ENCODE measurements around the gene PPP1R16B.

The PPP1R16B gene

DNA sequence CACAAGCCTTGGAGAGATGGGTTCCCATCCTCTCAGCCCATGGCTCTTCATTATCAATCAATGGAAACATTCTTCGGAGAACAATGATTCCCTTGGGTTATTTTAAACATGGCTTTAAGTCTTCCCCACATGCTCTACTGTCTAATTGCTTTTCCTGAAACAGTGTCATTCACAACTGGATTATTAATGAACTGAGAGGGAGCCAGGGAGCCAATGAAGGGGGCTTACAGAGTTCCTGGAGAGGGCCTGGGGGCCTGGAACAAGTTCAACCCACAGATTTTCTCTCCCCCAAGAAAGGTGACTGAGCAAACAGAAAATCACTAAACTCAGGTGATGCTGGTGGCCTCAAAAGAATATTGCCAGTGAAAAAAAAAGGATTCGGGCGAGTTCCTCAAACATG is 1.3 kb upstream of the PPP1R16B start:
- no peak for DNase-seq (ENCODE audit: low spot score)
- TF ChIP-seq, protein P1, sequence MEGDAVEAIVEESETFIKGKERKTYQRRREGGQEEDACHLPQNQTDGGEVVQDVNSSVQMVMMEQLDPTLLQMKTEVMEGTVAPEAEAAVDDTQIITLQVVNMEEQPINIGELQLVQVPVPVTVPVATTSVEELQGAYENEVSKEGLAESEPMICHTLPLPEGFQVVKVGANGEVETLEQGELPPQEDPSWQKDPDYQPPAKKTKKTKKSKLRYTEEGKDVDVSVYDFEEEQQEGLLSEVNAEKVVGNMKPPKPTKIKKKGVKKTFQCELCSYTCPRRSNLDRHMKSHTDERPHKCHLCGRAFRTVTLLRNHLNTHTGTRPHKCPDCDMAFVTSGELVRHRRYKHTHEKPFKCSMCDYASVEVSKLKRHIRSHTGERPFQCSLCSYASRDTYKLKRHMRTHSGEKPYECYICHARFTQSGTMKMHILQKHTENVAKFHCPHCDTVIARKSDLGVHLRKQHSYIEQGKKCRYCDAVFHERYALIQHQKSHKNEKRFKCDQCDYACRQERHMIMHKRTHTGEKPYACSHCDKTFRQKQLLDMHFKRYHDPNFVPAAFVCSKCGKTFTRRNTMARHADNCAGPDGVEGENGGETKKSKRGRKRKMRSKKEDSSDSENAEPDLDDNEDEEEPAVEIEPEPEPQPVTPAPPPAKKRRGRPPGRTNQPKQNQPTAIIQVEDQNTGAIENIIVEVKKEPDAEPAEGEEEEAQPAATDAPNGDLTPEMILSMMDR (IDR thresholded peaks at IDR 0.05; ENCODE audit: borderline replicate concordance, control extremely low read depth, extremely low read depth, insufficient read depth, missing control alignments) = no peak
- in situ Hi-C loops (cut with MboI; ENCODE audit: low sequenced_read_pairs, unreplicated experiment) = no loop called here

DNA sequence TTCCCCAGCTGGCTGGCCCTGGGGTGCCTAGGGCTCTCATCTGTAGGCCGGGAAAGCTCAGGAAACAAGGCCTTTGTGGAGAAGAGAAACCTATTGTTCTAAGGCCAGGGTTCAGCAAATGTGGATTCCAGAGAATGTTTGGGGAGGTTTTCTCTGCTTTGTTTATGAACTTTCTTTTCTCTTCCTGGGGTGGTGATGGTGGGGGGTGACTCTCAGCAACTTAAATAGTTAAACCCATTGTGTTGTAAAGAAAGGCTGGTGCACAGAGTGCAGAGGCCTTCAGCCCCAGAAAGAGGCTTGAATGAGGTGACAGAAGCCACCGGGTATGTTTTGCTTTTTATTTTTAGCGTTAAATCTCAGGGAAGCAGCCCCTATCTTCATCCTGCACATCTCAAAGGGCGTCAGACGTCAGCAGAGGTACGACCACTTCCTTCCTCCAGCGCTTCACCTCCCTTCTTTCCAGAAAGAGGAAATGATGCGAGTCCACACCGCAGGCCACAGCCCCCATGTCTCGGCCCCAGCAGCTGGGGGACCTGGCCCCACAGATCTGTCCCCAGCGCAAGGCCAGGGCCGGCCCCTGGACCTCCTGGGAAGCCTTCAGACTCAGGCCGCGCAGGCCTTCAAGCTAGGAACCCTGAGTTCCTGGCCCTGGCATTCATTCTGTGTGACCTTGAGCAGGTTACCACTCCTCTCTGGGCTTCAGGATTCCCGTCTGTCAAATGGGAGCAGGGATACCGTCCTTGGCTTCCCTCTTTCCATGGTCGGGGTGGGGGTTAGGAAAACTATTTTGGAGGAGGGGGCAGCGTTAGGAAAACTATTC is 605 bp upstream of the PPP1R16B start:
- TF ChIP-seq, protein P1 (IDR thresholded peaks at IDR 0.05; ENCODE audit: borderline replicate concordance, control extremely low read depth, extremely low read depth, insufficient read depth, missing control alignments) = no peak
- DNase-seq (ENCODE audit: low spot score) = peak; percentile 74
- in situ Hi-C loops (cut with MboI; ENCODE audit: low sequenced_read_pairs, unreplicated experiment) = no loop called here

DNA sequence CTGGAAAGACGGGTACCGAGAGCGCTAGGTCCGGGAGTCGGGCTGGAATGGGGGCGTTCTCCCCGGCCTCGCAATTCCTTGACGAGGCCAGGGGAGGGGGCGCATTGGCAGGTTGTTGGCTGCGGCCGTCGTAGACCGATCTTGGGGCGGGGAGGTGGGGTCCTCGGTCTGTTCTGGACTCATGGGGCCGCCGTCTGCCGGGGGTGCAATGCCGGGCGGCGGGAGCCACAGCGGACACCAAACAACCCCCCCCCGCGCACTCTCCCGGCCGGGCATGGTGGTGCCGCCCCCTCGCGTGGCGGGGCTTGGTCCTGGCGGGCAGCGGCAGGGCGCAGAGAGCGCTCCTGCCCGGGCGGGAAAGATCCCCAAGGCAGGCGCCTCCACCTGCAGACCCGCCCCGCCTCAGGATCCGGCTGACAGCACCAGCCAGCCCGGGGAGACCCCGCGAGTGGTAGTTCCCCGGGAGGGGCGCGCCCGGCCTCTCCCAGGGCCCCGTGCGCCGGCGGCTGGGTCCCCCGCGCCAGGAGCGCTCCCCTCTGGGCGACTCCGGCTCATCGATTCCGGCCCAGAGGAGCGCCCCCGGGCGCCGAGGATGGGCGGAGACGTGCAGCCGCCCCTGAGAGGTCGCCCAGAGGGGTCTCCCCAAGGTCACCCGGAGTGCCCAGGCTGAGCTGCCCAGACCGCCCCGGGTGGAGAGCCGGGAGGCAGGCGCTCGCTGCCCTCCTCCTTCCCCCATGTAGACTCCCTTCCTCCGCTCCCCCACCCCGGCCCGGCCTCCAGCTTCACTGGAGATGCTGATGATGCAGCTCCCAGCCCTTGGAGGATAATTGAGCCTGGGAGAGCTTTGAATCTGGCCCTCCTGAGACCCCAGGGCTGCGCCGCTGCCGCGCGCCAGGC is 709 bp downstream of the PPP1R16B start:
- in situ Hi-C loops (cut with MboI; ENCODE audit: low sequenced_read_pairs, unreplicated experiment) = no loop called here
- TF ChIP-seq, protein P1 (IDR thresholded peaks at IDR 0.05; ENCODE audit: borderline replicate concordance, control extremely low read depth, extremely low read depth, insufficient read depth, missing control alignments) = peak; percentile 43
- DNase-seq (ENCODE audit: low spot score) = peak; percentile 61

DNA sequence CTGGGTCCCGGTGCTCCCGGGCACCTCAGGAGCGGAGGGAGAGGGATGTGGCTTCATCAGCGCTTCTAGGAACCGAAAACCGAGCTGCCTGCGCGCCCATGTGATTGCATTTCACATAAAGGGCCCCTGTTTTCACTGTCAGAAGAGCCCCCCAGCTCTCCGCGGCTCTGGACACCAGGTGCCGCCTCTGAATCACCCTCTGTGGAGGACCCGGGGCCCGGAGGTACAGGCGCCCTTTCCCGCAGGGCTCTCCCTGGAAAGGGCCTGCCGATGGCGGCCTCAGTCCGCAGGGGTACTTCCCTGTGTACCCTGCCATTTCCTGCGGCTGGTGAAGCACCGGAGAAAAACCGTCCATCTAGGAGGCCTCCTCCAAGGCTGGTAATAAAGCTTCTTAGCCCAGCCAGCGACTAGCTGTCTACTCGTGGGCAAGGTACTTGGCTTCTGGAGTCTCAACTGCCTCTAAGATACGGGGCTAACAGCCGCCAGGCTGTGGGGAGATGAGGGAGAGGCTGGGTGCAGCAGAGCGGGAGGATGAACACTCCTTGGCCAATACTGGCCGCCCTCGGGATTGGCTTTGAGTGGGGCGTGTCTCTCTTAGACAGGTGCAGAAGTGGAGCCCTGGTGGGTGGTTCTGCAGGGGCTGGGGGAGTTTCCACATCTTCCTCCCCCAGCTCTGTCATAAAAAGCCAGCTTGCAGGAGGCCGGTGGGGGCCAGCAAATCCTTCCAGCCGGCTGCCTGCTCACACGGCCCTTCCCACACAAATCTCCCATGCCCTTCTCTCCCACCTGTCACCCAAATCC is 1.6 kb downstream of the PPP1R16B start:
- in situ Hi-C loops (cut with MboI; ENCODE audit: low sequenced_read_pairs, unreplicated experiment) = no loop called here
- TF ChIP-seq, protein P1 (IDR thresholded peaks at IDR 0.05; ENCODE audit: borderline replicate concordance, control extremely low read depth, extremely low read depth, insufficient read depth, missing control alignments) = no peak
- DNase-seq (ENCODE audit: low spot score) = peak; percentile 66

DNA sequence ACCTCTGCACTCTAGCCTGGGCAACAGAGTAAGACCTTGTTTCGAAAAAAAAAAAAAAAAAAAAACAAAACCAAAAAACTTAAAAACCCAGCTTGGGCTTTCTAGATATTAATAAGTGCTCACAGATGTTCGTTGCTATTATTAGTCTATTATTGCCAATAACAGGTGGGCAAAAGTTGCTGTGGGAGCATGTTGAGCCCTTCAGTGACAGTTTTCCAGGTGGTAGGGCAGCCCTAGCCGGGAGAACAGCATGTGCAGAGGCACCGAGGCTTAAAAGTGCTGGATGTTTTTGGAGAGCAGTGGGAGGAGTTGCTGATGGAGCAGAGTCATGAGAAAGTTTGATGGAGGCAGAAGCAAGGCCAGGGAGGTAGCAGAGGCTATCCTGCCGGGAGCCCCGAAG is 4.4 kb downstream of the PPP1R16B start:
- TF ChIP-seq, protein P1 (IDR thresholded peaks at IDR 0.05; ENCODE audit: borderline replicate concordance, control extremely low read depth, extremely low read depth, insufficient read depth, missing control alignments) = no peak

More for the DNA sequence above, 4.4 kb downstream of the PPP1R16B start:
- DNase-seq (ENCODE audit: low spot score) = no peak
- in situ Hi-C loops (cut with MboI; ENCODE audit: low sequenced_read_pairs, unreplicated experiment) = no loop called here
